Transverse colon (tissue), 4 donors: ENCODE results near the gene TBX5. TPM values are rescaled to one million over a fixed set of nuclear protein-coding genes. Genes with fewer than 3 reads are reported as not detected.
"Not testable (repeated sequence)": the region's sequence is repeated elsewhere in the genome, so short reads cannot be mapped to it uniquely, and the experiment has no call there.

Experiments
- DNase-seq: peaks from one replicate; pipeline ENCODE4 v3.0.0-alpha.2; 2019
- H3K27ac ChIP-seq, 4 donors: fragments of 200-600 bp; sonication (generic); 2 replicates each; pipeline ENCODE4 v1.5.1; 2016 to 2018; ENCODE audit warnings: inconsistent platforms in 4 of 4
- H3K27me3 ChIP-seq: fragments of 200-600 bp; sonication (generic); 2 replicates; pipeline ENCODE4 v1.5.1; 2017; ENCODE audit warnings: inconsistent platforms
- H3K36me3 ChIP-seq, 4 donors: fragments of 200-600 bp; sonication (generic); 2 replicates each; pipeline ENCODE4 v1.5.1; 2017 to 2019; ENCODE audit warnings: inconsistent platforms in 4 of 4
- H3K4me1 ChIP-seq, 4 donors: fragments of 200-600 bp; sonication (generic); 2 replicates each; pipeline ENCODE4 v1.5.1; 2017 to 2020; ENCODE audit warnings: inconsistent platforms in 4 of 4
- H3K4me3 ChIP-seq, 4 donors: fragments of 200-600 bp; sonication (generic); 1 replicate in 1 of 4; 2 replicates in 3 of 4; pipeline versions ENCODE4 v1.5.1 to v1.6.1; 2017 to 2019; ENCODE audit warnings: inconsistent platforms in 4 of 4
- H3K9me3 ChIP-seq, 2 donors: fragments of 200-600 bp; sonication (generic); 2 replicates each; pipeline ENCODE4 v1.5.1; 2017 to 2019; ENCODE audit warnings: inconsistent platforms in 2 of 2
- CTCF ChIP-seq, 5 experiments: fragments of 200-600 bp in 3 of 5; fragments of 450-650 bp in 2 of 5; sonication (generic) in 3 of 5; IDR thresholded peaks; 1 replicate in 2 of 5; 2 replicates in 3 of 5; pipeline ENCODE4 v1.5.1; 2016 to 2017; ENCODE audit warnings: antibody characterized with exemption in 5 of 5, inconsistent platforms in 3 of 5, mild to moderate bottlenecking in 2 of 5, moderate library complexity in 1 of 5
- EP300 ChIP-seq: sonication (generic); formaldehyde crosslinking; IDR thresholded peaks from one replicate; pipeline ENCODE4 v1.6.1; 2017; ENCODE audit warnings: antibody characterized with exemption, low read depth
- POLR2A ChIP-seq: fragments of 450-650 bp; IDR thresholded peaks from one replicate; pipeline ENCODE4 v1.6.1; 2016; ENCODE audit warnings: antibody characterized with exemption, mild to moderate bottlenecking, moderate library complexity
- POLR2AphosphoS5 ChIP-seq, 3 donors: sonication (generic); formaldehyde crosslinking; IDR thresholded peaks; one replicate each; pipeline ENCODE4 v1.6.1; 2016; ENCODE audit warnings: antibody characterized with exemption in 3 of 3
- WGBS, 2 donors: methylation state at CpG; one replicate each; pipeline ENCODE4 v1.1.5; 2018; ENCODE audit warnings: low coverage in 1 of 2; 5-methylcytosine and 5-hydroxymethylcytosine counted together
- in situ Hi-C, 4 donors: fragments of 200-750 bp; cut with MboI; loops; one replicate each; pipeline versions ENCODE4 v1.15.0 to v1.15.1; 2017; ENCODE audit warnings: low sequenced_read_pairs in 3 of 4, low pct_ligation_motif_present in 1 of 4, low pct_unique_long_range_greater_than_20kb in 1 of 4
- intact Hi-C: fragments of 100-400 bp; cut with DNase I; formaldehyde crosslinking; loops from one replicate; pipeline ENCODE4 v1.15.1; 2023; ENCODE audit warnings: low total_unique reads
- total RNA-seq, 4 donors: library from RNA; depleted of rRNA; stranded (reverse); fragments of >200 nt; gene quantifications; one replicate each; pipeline ENCODE4 v1.1.0, GENCODE V29; 2016

TBX5 gene
- total RNA-seq, 4 donors from 2014 or later: not detected

GRCh38 chr12:114355389-114356088, 50.4 kb downstream of the TBX5 start:
- in situ Hi-C loops (no loop called here), intact Hi-C loops (no loop called here)
- no peaks in the 10 kb centered on the region for H3K9me3 ChIP-seq
- H3K4me3 ChIP-seq: no peak overlapping the region
- no peak overlapping the region for H3K27ac ChIP-seq
- WGBS, 2 donors: 0 to 62% methylated on average over 1 to 16 of the region's 16 CpGs
- TF ChIP-seq POLR2A (no peak), POLR2AphosphoS5 (IDR thresholded peaks at IDR 0.05) (no peak), EP300 (no peak), CTCF (IDR thresholded peaks at IDR 0.05) (no peak)
- H3K4me1 ChIP-seq: no peaks in the 10 kb centered on the region
- no peaks in the 10 kb centered on the region for H3K36me3 ChIP-seq
- peaks cover 4% of the 10 kb centered on the region for H3K27me3 ChIP-seq
- no peak for DNase-seq

- 48 to 64% methylated on average over 3 to 7 of the region's 7 CpGs for WGBS, 2 donors
- H3K27me3 ChIP-seq: not testable (repeated sequence)
Observed at GRCh38 chr12:114349239-114349638, 56.7 kb downstream of the TBX5 start.

GRCh38 chr12:114347861-114348260, 58.1 kb downstream of the TBX5 start:
- Histone ChIP-seq H3K4me1 (no peaks in the 10 kb centered on the region), H3K27me3 (no peaks in the 10 kb centered on the region), H3K9me3 (no peaks in the 10 kb centered on the region), H3K27ac (no peak overlapping the region), H3K36me3 (no peaks in the 10 kb centered on the region), H3K4me3 (no peak overlapping the region)
- no peak for DNase-seq
- in situ Hi-C loops (no loop called here), intact Hi-C loops (no loop called here)
- no peak for TF ChIP-seq CTCF (IDR thresholded peaks at IDR 0.05)
- no peak for TF ChIP-seq POLR2A
- TF ChIP-seq POLR2AphosphoS5 (IDR thresholded peaks at IDR 0.05): no peak
- TF ChIP-seq EP300: no peak
- WGBS, 2 donors: 76 to 90% methylated on average over 3 of the region's 3 CpGs

More at GRCh38 chr12:114349239-114349638, 56.7 kb downstream of the TBX5 start:
- H3K36me3 ChIP-seq, H3K4me1 ChIP-seq, DNase-seq, H3K4me3 ChIP-seq, H3K27ac ChIP-seq, intact Hi-C loops, in situ Hi-C loops, H3K9me3 ChIP-seq: not testable (repeated sequence)

- Histone ChIP-seq H3K4me3 (no peak overlapping the region), H3K27me3 (peaks cover 3% of the 10 kb centered on the region), H3K9me3 (no peaks in the 10 kb centered on the region), H3K4me1 (no peaks in the 10 kb centered on the region), H3K36me3 (no peaks in the 10 kb centered on the region), H3K27ac (no peak overlapping the region)
- TF ChIP-seq POLR2AphosphoS5 (IDR thresholded peaks at IDR 0.05) (no peak), CTCF (IDR thresholded peaks at IDR 0.05) (no peak), POLR2A (no peak), EP300 (no peak)
- intact Hi-C loops: no loop called here
- in situ Hi-C loops: no loop called here
- 50% methylated on average over 2 of the region's 2 CpGs; no CpG with 5 or more reads in 1 of the 2 donors for WGBS, 2 donors
- DNase-seq: no peak
Observed at GRCh38 chr12:114344831-114345230, 61.1 kb downstream of the TBX5 start.

GRCh38 chr12:114344303-114344663, 61.7 kb downstream of the TBX5 start:
- no peak for DNase-seq
- in situ Hi-C loops (no loop called here), intact Hi-C loops (no loop called here)
- WGBS, 2 donors: 71 to 74% methylated on average over 1 of the region's 1 CpG
- Histone ChIP-seq H3K36me3 (no peaks in the 10 kb centered on the region), H3K4me1 (no peaks in the 10 kb centered on the region), H3K4me3 (no peak overlapping the region), H3K27me3 (peaks cover 3% of the 10 kb centered on the region), H3K27ac (no peak overlapping the region), H3K9me3 (no peaks in the 10 kb centered on the region)
- TF ChIP-seq POLR2A (no peak), CTCF (IDR thresholded peaks at IDR 0.05) (no peak), EP300 (no peak), POLR2AphosphoS5 (IDR thresholded peaks at IDR 0.05) (no peak)
